Measurements from ENCODE around the gene FAM50A.

DNA sequence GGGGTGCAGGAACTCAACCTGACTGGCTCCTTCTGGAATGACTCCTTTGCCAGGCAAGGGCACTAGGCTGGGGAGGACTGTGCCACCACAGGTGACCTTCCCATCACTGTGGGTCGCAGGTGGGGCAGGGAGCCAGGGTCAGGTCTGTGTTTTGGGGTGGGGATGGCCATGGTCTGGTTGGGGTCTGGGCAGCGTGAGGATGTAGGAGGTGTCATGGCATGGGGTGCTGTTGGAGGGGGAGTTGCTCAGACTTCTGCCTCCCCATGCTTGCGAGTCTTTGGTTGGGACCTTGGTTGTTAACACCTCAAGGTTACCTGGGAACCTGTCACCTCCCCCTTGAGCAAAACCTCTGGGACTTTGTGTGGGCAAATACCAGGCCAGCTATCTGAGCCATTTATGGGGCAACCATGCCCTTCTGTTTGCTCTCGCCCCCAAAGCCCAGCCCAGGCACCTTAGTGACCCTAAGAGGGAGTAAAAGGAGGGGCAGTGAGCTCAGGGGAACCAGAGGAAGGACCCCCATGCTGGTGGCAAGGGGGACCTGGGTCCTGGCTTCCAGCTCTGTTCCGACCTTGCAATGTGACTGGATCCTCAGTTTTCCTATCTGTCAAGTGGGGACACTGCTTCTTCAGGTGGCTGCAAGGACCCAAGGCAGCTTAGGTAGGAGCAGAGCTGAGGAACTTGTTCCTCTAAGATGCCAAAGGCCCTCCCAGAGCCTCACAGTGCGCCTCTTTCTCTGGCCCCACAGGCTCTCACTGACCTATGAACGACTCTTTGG is 9.4 kb upstream of the FAM50A start:
- TF ChIP-seq POLR2AphosphoS5 (IDR thresholded peaks at IDR 0.05), result no peak
- TF ChIP-seq EP300 (IDR thresholded peaks at IDR 0.05; ENCODE audit: low read depth), result no peak
